ENCODE results near the gene ERMP1.

DNA sequence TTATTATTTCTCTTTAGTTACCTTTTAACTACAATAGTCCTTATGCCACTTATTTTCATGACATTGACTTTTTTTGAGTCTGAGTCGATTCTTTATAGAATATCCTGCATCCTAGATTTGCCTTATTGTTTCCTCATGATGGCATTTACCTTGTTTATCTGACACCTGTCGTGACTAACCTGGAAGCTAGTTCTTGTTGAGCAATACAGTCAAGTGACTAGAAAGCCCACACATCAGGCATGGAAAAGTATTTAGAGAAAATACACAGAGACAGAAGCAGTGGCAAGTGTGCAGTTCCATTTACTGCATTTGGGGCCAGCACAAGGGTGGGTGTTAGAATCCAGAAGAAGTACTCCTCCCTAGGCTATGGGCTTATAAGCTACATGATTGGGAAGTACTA, 97.8 kb downstream of the ERMP1 start:
- TF ChIP-seq, protein P1, sequence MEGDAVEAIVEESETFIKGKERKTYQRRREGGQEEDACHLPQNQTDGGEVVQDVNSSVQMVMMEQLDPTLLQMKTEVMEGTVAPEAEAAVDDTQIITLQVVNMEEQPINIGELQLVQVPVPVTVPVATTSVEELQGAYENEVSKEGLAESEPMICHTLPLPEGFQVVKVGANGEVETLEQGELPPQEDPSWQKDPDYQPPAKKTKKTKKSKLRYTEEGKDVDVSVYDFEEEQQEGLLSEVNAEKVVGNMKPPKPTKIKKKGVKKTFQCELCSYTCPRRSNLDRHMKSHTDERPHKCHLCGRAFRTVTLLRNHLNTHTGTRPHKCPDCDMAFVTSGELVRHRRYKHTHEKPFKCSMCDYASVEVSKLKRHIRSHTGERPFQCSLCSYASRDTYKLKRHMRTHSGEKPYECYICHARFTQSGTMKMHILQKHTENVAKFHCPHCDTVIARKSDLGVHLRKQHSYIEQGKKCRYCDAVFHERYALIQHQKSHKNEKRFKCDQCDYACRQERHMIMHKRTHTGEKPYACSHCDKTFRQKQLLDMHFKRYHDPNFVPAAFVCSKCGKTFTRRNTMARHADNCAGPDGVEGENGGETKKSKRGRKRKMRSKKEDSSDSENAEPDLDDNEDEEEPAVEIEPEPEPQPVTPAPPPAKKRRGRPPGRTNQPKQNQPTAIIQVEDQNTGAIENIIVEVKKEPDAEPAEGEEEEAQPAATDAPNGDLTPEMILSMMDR (conservative IDR thresholded peaks at IDR 0.05; ENCODE audit: low read depth, low read length) = no peak
- TF ChIP-seq EZH2phosphoT487 (IDR thresholded peaks at IDR 0.05; ENCODE audit: borderline replicate concordance, low read length) (no peak), EZH2 (IDR thresholded peaks at IDR 0.05; ENCODE audit: low read length, unreplicated experiment) (no peak)

All from PC-3 (cell line).